BLaER1 (cell line): Measurements from ENCODE around the gene ANO9.

ENCODE experiments used
- H3K27ac ChIP-seq: shearing (Covaris generic); formaldehyde crosslinking; 2 replicates; pipeline ENCODE4 v1.8.1; 2022
- H3K27me3 ChIP-seq: shearing (Covaris generic); formaldehyde crosslinking; 2 replicates; pipeline ENCODE4 v1.8.1; 2022
- H3K36me3 ChIP-seq: shearing (Covaris generic); formaldehyde crosslinking; 2 replicates; pipeline ENCODE4 v1.8.1; 2022
- H3K4me1 ChIP-seq: shearing (Covaris generic); formaldehyde crosslinking; 2 replicates; pipeline ENCODE4 v1.8.1; 2022
- H3K4me2 ChIP-seq: shearing (Covaris generic); formaldehyde crosslinking; 2 replicates; pipeline ENCODE4 v1.8.1; 2022
- H3K4me3 ChIP-seq: shearing (Covaris generic); formaldehyde crosslinking; 2 replicates; pipeline ENCODE4 v1.8.1; 2022
- H3K9ac ChIP-seq: shearing (Covaris generic); formaldehyde crosslinking; 2 replicates; pipeline ENCODE4 v1.8.1; 2022
- H3K9me3 ChIP-seq: shearing (Covaris generic); formaldehyde crosslinking; 2 replicates; pipeline ENCODE4 v1.8.1; 2022
- H4K20me1 ChIP-seq: shearing (Covaris generic); formaldehyde crosslinking; 2 replicates; pipeline ENCODE4 v1.8.1; 2022
- Cebpa-rat ChIP-seq: shearing (Covaris generic); IDR thresholded peaks from 2 replicates; pipeline ENCODE4 v1.8.1; 2022

The ANO9 gene

GRCh38 chr11:452916-453527, 11.2 kb upstream of the ANO9 start:
- no peak overlapping the region for H3K4me3 ChIP-seq
- H3K4me2 ChIP-seq = no peak overlapping the region
- H3K9ac ChIP-seq = peak overlapping the region; percentile 90; the same call in 1 of the 2 replicates
- no peaks in the 10 kb centered on the region for H3K27me3 ChIP-seq
- no peak for TF ChIP-seq Cebpa-rat
- H3K4me1 ChIP-seq = peaks cover 66% of the 10 kb centered on the region
- H3K9me3 ChIP-seq = no peaks in the 10 kb centered on the region
- H3K36me3 ChIP-seq = peaks cover 62% of the 10 kb centered on the region
- H3K27ac ChIP-seq = no peak overlapping the region
- H4K20me1 ChIP-seq = peaks cover 76% of the 10 kb centered on the region

DNA sequence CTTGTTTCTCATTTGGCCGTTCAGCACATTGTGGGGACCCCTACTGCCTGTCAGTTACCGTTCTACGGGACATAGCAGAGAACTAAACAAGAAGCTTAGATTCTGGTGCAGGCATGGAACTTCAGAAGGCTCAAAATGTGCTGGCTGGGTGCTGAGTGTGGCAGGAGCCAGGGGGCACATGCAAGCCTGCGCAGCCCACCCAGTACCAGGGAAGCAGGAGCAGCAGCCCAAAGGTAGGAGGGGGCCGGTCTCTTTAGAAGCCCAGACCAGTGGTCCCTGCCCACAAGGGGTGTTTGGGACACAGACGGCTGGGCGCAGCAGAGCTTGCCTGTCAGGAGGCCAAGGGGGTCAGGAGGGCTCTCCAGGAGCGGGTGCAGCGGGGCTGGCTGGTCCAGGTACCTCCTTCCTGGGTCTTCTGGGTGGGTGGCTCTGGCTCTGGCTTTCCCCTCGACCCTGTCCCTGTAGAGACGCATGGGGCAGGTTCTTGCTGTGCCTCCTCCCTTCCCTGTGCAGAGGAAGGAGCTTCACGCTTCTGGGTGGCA, 10.5 kb upstream of the ANO9 start:
- Histone ChIP-seq H3K27me3 (no peaks in the 10 kb centered on the region), H3K9ac (peak overlapping the region; percentile 90), H3K4me1 (peaks cover 63% of the 10 kb centered on the region), H3K4me3 (no peak overlapping the region), H3K4me2 (peak overlapping the region; percentile 96; the same call in 1 of the 2 replicates), H3K36me3 (peaks cover 60% of the 10 kb centered on the region), H3K9me3 (no peaks in the 10 kb centered on the region), H4K20me1 (peaks cover 69% of the 10 kb centered on the region), H3K27ac (no peak overlapping the region)
- no peak for TF ChIP-seq Cebpa-rat

- H4K20me1 ChIP-seq = peaks cover 64% of the 10 kb centered on the region
- no peak overlapping the region for H3K27ac ChIP-seq
- no peaks in the 10 kb centered on the region for H3K9me3 ChIP-seq
- peak overlapping the region; percentile 96 for H3K4me2 ChIP-seq
- no peak for TF ChIP-seq Cebpa-rat
- H3K36me3 ChIP-seq = peaks cover 54% of the 10 kb centered on the region
- peak overlapping the region; percentile 90 for H3K9ac ChIP-seq
- peak overlapping the region; percentile 96 for H3K4me3 ChIP-seq
- peaks cover 61% of the 10 kb centered on the region for H3K4me1 ChIP-seq
- H3K27me3 ChIP-seq = no peaks in the 10 kb centered on the region
Measured at GRCh38 chr11:451738-452137, 9.9 kb upstream of the ANO9 start.

- TF ChIP-seq Cebpa-rat = no peak
- H3K4me2 ChIP-seq = peak overlapping the region; percentile 96
- peak overlapping the region; percentile 81 for H3K27ac ChIP-seq
- peaks cover 56% of the 10 kb centered on the region for H3K4me1 ChIP-seq
- H3K27me3 ChIP-seq = no peaks in the 10 kb centered on the region
- peak overlapping the region; percentile 90 for H3K9ac ChIP-seq
- H4K20me1 ChIP-seq = peaks cover 56% of the 10 kb centered on the region
- no peaks in the 10 kb centered on the region for H3K9me3 ChIP-seq
- H3K36me3 ChIP-seq = peaks cover 47% of the 10 kb centered on the region
- H3K4me3 ChIP-seq = peak overlapping the region; percentile 96
Measured at GRCh38 chr11:450809-451451, 9.1 kb upstream of the ANO9 start.

DNA sequence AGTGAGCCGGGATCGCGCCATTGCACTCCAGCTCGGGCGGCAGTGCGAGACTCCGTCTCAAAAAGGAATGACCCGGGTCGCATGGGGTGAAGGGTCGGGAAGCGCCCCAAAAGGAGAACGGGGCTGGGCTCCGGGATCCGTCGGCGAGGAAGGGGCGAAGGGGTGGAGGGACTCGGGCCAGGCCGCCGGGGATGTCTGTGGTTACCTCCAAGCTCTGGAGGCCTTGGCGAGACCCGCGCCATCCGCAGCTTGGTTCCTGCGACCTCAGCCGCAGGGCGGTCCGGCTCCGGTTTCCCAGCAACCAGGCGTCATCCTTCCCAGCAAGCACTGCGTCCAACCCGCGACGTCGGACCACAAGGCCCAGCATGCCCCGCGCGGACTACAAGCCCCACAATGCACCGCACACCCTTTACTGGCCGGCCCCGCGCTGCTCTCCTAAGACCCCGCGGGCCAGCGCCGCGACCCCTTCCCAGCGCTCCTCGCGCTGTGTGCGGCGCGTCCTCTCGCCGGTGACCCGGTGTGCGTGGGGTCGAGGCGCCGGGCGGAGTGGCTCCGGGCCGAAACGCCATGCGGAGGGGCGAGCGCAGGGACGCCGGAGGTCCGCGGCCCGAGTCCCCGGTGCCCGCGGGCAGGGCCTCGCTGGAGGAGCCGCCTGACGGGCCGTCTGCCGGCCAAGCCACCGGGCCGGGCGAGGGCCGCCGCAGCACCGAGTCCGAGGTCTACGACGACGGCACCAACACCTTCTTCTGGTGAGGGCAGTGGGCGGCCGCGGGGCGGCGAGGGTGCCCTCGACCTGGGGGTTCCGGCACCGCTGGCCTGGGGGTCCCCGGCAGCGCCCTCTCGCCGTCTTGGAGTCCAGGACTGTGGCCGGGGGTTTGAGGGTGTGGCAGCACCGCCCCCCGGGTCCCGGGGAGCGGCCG, 8.3 kb upstream of the ANO9 start, which contains the start of gene PTDSS2:
Gene PTDSS2 (plus strand): TSS at position 391 of the 920 bp plus-strand sequence. CDS start 177 bp downstream, at position 568.
- Histone ChIP-seq H3K9ac (peak within 1 kb of the TSS; percentile 90), H4K20me1 (peaks cover 48% of the 10 kb centered on the region), H3K27me3 (no peaks in the 10 kb centered on the region), H3K4me3 (peak within 1 kb of the TSS; percentile 96), H3K36me3 (peaks cover 39% of the 10 kb centered on the region), H3K27ac (peak within 1 kb of the TSS; percentile 81), H3K9me3 (no peaks in the 10 kb centered on the region), H3K4me2 (peak within 1 kb of the TSS; percentile 96), H3K4me1 (peaks cover 48% of the 10 kb centered on the region)
- TF ChIP-seq Cebpa-rat = no peak

- peak overlapping the region; percentile 80 for H3K27ac ChIP-seq
- TF ChIP-seq Cebpa-rat = no peak
- H4K20me1 ChIP-seq = peaks cover 28% of the 10 kb centered on the region
- H3K9ac ChIP-seq = peak overlapping the region; percentile 82
- H3K4me1 ChIP-seq = peaks cover 60% of the 10 kb centered on the region
- H3K9me3 ChIP-seq = no peaks in the 10 kb centered on the region
- peak overlapping the region; percentile 96 for H3K4me2 ChIP-seq
- no peaks in the 10 kb centered on the region for H3K27me3 ChIP-seq
- H3K4me3 ChIP-seq = peak overlapping the region; percentile 73
- peaks cover 19% of the 10 kb centered on the region for H3K36me3 ChIP-seq
Measured at GRCh38 chr11:447923-448731, 6.3 kb upstream of the ANO9 start.

- no peaks in the 10 kb centered on the region for H3K9me3 ChIP-seq
- no peaks in the 10 kb centered on the region for H3K27me3 ChIP-seq
- no peak overlapping the region for H3K9ac ChIP-seq
- no peak overlapping the region for H3K27ac ChIP-seq
- H4K20me1 ChIP-seq = peaks cover 15% of the 10 kb centered on the region
- H3K4me2 ChIP-seq = no peak overlapping the region
- H3K36me3 ChIP-seq = peaks cover 6% of the 10 kb centered on the region; the same call in 1 of the 2 replicates
- TF ChIP-seq Cebpa-rat = no peak
- H3K4me3 ChIP-seq = no peak overlapping the region
- H3K4me1 ChIP-seq = peaks cover 60% of the 10 kb centered on the region
Measured at GRCh38 chr11:446891-447290, 5.1 kb upstream of the ANO9 start.

DNA sequence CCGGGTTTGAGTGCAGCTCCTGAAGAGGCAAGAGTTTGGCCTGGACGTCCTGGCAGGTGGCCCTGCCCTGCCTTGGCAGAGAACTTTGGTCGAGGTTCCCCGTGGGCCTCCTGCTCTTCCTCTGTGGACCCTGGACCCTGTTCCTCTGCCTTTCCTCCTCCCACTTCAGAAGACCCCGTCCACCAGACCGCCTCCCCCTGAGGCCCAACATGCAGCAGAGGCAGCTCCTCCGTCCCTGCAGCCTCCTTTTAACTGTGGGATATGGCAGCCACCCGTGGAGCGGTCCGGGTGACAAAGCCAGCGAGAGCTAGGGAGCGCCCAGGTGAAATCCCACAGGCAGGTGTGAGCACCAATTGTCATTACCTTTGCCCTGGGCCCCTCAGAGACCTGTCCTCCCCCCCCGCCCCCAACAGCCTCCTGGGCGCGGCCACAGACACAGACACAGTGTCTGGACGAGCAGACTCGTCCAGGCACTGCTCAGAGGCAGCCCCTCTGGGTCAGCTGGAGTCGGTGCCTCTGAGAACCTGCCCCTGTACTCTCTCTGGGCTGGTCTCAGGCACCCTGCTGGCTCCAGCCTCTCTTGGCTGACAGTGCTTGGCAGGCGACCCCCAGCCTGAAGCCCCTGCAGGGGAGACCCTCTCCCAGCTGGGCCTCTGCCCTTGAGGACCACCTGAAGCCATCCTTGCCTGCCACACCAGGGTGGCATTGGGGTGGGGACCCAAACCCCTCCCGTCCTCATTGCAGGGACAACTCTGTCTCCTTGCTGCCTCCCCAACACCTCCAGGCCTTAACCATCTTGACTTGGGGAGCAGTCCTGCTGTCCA, 4.2 kb upstream of the ANO9 start:
- Histone ChIP-seq H3K27me3 (no peaks in the 10 kb centered on the region), H4K20me1 (peaks cover 6% of the 10 kb centered on the region), H3K9me3 (no peaks in the 10 kb centered on the region), H3K4me3 (no peak overlapping the region), H3K4me2 (no peak overlapping the region), H3K4me1 (peaks cover 60% of the 10 kb centered on the region), H3K36me3 (no peaks in the 10 kb centered on the region), H3K9ac (no peak overlapping the region), H3K27ac (0 out of 2 replicates have a peak overlapping the region, but pooled peaks have one; percentile 9)
- TF ChIP-seq Cebpa-rat = no peak
